Epidermal melanocyte (primary cell): ENCODE results near the gene PSTK.

Experiments
- DNase-seq: peaks from one replicate; pipeline ENCODE4 v3.0.0; 2011; ENCODE audit warnings: low spot score; ENCODE audit not compliant: insufficient read length

PSTK gene

DNA sequence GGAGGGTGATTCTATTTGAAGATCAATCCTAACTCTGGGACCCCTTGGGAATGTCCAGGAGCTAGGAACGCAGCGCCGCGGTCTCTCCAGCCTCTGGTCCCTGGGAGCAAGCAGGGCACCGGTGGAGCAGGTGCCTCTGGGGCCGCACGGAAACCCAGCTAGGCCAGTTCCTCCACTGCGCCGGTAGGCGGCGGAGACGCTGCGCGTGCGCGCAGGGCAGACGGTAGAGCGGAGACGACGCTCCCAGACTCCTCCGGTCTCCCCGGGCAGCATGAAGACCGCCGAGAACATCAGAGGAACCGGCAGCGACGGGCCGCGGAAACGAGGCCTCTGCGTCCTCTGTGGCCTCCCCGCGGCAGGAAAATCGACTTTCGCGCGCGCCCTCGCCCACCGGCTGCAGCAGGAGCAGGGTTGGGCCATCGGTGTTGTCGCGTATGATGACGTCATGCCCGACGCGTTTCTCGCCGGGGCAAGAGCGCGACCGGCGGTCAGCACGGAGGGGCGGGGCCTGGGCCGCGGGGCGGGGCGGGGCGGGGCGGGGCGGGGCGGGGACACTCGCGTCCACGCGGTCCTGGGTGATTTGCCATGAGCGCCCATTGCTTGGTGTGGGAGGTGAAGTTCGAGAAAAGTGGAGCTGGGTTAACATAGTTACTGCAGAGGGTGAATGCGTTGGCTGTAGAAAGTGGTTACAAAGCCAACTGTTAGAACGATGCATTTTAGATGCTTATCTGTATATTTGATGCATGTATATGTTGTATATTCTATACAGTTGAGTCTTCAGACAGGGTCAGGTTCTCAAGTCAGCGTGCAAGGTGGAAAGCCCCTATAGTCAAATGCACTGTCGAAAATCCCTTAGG is at the start of gene PSTK:
Gene PSTK, plus strand, starts transcription at position 193 of the 857 bp plus-strand sequence. Its CDS starts 79 bp downstream, at position 272.
- DNase-seq, result peak; percentile 89

- DNase-seq, result no peak
Measured at GRCh38 chr10:122931088-122931906, 48.9 kb upstream of the PSTK start.

DNA sequence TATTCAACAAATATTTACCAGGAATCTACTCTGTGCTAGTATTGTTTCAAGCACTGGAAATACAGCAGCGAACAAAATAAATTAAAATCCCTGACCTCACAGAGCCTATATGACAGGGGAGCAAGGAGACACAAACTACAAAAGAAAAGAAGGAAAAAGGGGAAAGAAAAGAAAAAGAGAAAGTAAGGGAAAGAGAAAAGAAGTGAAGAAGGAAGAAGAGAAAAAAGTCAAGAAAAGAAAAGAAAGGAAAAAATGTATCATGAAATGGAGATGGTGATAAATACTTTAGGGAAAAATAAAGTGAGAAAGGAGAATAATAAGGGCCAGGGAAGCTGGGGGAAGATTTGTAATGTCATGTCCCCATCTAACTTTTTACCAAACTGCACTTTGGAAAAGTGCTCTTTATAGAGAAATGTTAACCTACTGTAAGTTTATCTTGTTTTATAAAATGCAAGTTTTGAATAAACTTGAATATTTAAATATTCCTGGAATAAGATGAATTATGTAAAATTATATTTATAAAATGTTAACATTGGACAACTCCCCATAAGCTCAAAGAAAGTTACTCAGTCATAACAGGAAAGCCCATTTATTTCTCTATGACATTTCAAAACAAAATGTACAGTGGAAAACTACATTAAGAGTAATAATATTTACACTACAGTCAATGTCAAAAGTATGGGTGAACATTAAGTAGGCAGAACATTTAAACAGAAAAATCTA is 40.9 kb upstream of the PSTK start:
- no peak for DNase-seq

- DNase-seq, result no peak
Measured at GRCh38 chr10:122939856-122940543, 40.2 kb upstream of the PSTK start.

DNA sequence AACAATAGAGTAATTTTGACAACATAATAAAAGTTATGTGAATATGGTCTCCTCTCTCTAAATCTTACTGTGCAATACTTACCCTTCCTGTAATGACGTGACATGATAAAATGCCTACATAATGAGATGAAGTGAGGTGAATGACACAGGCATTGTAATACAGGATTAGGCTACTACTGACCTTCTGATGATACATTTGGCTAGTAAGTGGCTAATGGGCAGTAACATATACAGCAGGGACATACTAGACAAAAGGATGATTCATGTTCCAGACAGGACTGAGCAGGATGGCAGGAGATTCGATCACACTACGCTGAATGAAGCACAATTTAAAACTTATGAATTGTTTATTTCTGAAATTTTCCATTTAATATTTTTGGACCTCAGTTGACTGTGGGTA is 30.9 kb upstream of the PSTK start:
- DNase-seq, result no peak

- DNase-seq, result peak; percentile 96
Measured at GRCh38 chr10:122953902-122954730, 26.1 kb upstream of the PSTK start, which contains the start of gene C10orf88. C10orf88 (minus strand) TSS chr10:122954227; CDS start chr10:122954178, 49 bp downstream.

GRCh38 chr10:122954731-122955050 is 25.5 kb upstream of the PSTK start:
- DNase-seq, result no peak

DNA sequence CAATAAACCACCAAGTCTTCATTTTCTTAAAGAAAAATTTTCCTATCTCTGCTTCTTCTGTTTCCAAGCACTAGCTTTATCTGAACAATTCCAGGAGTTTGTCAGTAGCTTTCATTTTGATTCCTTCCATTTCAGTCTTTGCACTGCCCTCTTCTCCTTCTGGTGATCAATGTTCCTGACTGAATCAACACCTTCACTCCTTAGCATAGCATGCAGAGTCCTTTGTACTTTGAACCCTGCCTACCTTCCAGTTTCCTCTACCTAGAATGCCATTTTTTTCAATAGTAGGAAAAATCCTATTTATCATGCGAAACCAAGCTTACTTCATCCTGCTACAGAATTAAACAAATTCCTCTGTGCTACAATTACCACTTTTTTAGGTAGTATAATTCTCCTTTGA is 24.3 kb upstream of the PSTK start:
- no peak for DNase-seq

DNA sequence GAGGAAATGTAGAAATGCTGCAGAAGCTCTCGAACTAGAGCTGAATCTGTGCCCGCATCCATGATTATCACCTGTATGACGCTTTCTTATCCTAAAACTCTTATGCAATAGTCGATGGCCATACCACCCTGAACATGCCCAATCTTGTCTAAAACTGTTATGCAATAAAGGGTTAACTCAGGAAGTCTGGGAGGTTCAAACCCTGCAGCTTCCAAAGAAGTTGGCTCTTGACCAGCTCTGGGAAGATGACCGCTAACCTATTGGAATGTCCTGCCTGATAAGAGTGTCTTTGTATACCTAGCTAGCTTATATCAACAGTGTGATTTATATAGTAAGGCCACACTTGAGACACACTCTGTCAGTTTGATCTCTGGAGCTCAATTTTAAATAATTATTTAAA is 22.7 kb upstream of the PSTK start:
- DNase-seq, result no peak

GRCh38 chr10:122962405-122962804 is 17.8 kb upstream of the PSTK start:
- no peak for DNase-seq

DNA sequence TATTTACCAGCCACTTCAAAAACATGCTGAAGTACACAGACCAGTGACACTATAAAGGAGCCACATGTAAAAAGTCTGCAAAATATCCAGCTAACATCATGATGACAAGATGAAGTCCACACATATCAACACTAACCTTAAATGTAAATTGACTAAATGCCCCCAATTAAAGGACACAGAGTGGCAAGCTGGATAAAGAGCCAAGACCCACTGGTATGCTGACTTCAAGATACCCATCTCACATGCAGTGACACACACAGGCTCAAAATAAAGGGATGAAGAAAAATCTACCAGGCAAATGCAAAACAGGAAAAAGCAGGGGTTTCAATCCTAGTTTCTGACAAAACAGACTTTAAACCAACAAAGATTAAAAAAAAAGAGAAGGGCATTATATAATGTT is 13.3 kb upstream of the PSTK start:
- DNase-seq, result no peak

DNA sequence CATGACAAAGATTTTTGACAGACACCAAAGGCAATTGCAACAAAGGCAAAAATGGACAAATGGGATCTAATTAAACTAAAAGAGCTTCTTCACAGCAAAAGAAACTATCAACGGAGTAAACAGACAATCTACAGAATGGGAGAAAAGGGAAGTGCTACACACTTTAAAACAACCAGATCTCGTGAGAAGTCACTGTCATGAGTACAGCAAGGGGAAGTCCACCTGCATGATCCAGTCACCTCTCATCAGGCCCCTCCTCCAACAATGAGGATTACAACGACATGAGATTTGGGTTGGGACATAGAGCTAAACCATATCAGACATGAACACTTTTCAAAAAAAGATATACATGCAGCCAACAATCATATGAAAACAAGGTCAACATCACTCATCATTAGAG is 11.5 kb upstream of the PSTK start:
- no peak for DNase-seq

DNA sequence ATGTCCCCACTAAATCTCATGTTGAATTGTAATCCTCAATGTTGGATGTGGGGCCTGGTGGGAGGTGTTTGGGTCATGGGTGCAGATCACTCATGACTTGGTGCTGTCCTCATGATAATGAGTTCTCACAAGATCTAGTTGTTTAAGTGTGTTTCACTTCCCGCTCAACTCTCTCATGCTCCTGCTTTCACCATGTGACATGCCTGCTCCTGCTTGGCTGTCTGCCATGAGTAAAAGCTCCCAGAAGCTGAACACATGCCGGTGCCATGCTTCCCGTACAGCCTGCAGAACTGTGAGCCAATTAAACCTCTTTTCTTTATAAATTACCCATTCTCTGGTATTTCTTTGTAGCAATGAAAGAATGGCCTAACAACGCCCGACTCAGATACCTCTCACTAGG is 6.2 kb upstream of the PSTK start:
- DNase-seq, result no peak

- DNase-seq, result no peak
Measured at GRCh38 chr10:122974543-122975064, 5.6 kb upstream of the PSTK start.

- peak; percentile 51 for DNase-seq
Measured at GRCh38 chr10:122981066-122981464, 864 bp downstream of the PSTK start.

GRCh38 chr10:122983898-122984297 is 3.7 kb downstream of the PSTK start:
- no peak for DNase-seq

- DNase-seq, result no peak
Measured at GRCh38 chr10:122984708-122985107, 4.5 kb downstream of the PSTK start.

DNA sequence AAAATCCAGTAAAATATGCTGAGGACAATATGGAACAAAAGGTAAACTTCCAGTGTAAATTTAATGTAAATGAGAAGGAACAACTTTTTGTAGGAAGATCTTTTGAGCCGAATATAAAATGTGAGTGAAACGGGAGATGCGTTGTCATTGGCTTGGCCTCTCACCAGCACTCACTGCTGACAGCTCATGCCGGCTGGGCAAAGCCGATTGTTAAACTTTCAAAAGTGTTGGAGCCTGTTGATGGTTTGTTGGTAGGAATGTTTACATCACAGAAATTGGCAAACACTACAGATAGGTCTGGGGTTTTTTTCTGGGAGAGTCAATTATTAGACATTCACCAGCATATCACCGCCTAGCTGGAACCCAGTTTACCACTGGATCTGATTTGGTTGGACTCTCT is 6.1 kb downstream of the PSTK start:
- no peak for DNase-seq

DNA sequence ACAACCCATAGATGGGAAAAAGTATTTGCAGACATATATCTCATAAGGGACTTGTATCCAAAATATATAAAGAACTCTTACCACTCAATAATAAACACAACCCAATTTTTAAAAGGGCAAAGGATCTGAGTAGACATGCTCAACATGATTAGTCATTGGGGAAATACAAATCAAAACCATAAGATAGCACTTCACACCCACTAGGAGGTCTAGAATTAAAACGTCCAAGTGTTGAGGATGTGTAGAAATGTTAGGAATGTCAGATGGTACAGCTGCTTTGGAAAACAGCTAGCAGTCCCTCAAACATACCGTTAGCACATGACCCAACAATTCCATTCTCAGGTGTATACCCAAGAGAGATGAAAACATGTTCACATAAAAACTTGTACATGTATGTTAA is 8.3 kb downstream of the PSTK start:
- no peak for DNase-seq

GRCh38 chr10:122990278-122990677 is 10.1 kb downstream of the PSTK start:
- no peak for DNase-seq
